HepG2 (cell line): ENCODE results near the gene MACROD2. TPM values are rescaled to one million over a fixed set of nuclear protein-coding genes. Genes with fewer than 3 reads are reported as not detected.

Source experiments
- ATAC-seq: fragments of 200-7000 bp; cut with Tn5 transposase; 3 replicates; pipeline ENCODE4 v1.9.1; 2020; ENCODE audit warnings: mild to moderate bottlenecking, moderate library complexity
- BruUV-seq: library from RNA; stranded (reverse); fragments of 400-500 nt; replicated peaks from 2 replicates; lab custom pipeline; 2021; lab: Mats Ljungman, UMichigan
- CTCF ChIA-PET: fragments of 300-600 bp; formaldehyde crosslinking; extraction: SDS; loops from one replicate; lab custom pipeline; 2021; ENCODE audit warnings: low total read pairs, inconsistent platforms, low intra/inter-chr PET ratio; lab: Yijun Ruan, JAX
- POLR2A ChIA-PET: fragments of 350-600 bp; sonication (Branson Sonifier 250); formaldehyde crosslinking; loops from one replicate; lab custom pipeline; 2020; ENCODE audit warnings: antibody characterized with exemption, inconsistent platforms; lab: Yijun Ruan, JAX
- DNase-seq: peaks from one replicate; pipeline ENCODE4 v3.0.0-alpha.2; 2015; ENCODE audit warnings: low spot score
- FAIRE-seq: peaks from 3 replicates; lab custom pipeline; 2011; peaks lifted over from hg19 to GRCh38; lab: Jason Lieb, UNC
- H2AFZ ChIP-seq: one replicate; pipeline ENCODE4 v1.6.1; 2011; ENCODE audit warnings: low read length, inconsistent platforms
- H3K27ac ChIP-seq: fragments of 300-600 bp; 3 replicates; pipeline ENCODE4 v1.8.0; 2011; ENCODE audit warnings: mixed run types, mild to moderate bottlenecking, mixed read lengths, low read length, inconsistent platforms; ENCODE audit not compliant: insufficient read depth; ENCODE audit errors: extremely low read length
- H3K27me3 ChIP-seq, 2 experiments: fragments of 200-600 bp in 1 of 2; 2 replicates in 1 of 2; 3 replicates in 1 of 2; pipeline versions ENCODE4 v1.6.0 to v1.8.0; 2011; ENCODE audit warnings: low read length in 2 of 2, mild to moderate bottlenecking in 2 of 2, moderate library complexity in 2 of 2, inconsistent platforms in 1 of 2; ENCODE audit not compliant: insufficient read depth in 2 of 2, control insufficient read depth in 1 of 2
- H3K36me3 ChIP-seq, 2 experiments: fragments of 200-600 bp in 1 of 2; replicated peaks in 1 of 2; 2 replicates in 1 of 2; 3 replicates in 1 of 2; pipeline versions ENCODE4 v1.5.1 to v1.8.0; 2011; ENCODE audit warnings: low read length in 2 of 2, inconsistent platforms in 1 of 2; ENCODE audit not compliant: insufficient read depth in 2 of 2, control insufficient read depth in 1 of 2
- H3K4me1 ChIP-seq: 2 replicates; pipeline ENCODE4 v1.5.1; 2012; ENCODE audit warnings: low read length, inconsistent platforms; ENCODE audit not compliant: insufficient read depth
- H3K4me2 ChIP-seq: 2 replicates; pipeline ENCODE4 v1.6.0; 2011; ENCODE audit warnings: low read depth, low read length, inconsistent platforms
- H3K4me3 ChIP-seq, 3 experiments: fragments of 200-600 bp in 1 of 3; sonication (generic), shearing (Covaris generic) in 1 of 3; replicated peaks in 1 of 3; 2 replicates each; pipeline ENCODE4 v1.5.1; 2011 to 2016; ENCODE audit warnings: low read length in 3 of 3, inconsistent platforms in 2 of 3, low read depth in 2 of 3, mild to moderate bottlenecking in 2 of 3, control low read depth in 1 of 3, mixed read lengths in 1 of 3; ENCODE audit not compliant: insufficient read depth in 1 of 3
- H3K79me2 ChIP-seq: one replicate; pipeline ENCODE4 v1.6.1; 2011; ENCODE audit warnings: low read length, inconsistent platforms; ENCODE audit not compliant: insufficient read depth
- H3K9ac ChIP-seq: 2 replicates; pipeline ENCODE4 v1.6.0; 2011; ENCODE audit warnings: mild to moderate bottlenecking, low read depth, low read length, inconsistent platforms; ENCODE audit not compliant: insufficient read depth
- H3K9me3 ChIP-seq: 2 replicates; pipeline ENCODE4 v1.5.1; 2012; ENCODE audit warnings: mild to moderate bottlenecking, low read length
- H4K20me1 ChIP-seq: 2 replicates; pipeline ENCODE4 v1.6.0; 2011; ENCODE audit warnings: inconsistent platforms, mild to moderate bottlenecking, low read length, moderate library complexity; ENCODE audit not compliant: insufficient read depth
- KDM6A ChIP-seq: IDR thresholded peaks from 2 replicates; pipeline ENCODE4 v1.6.1; 2016; ENCODE audit warnings: low read depth
- MIXL1 ChIP-seq: IDR thresholded peaks from 2 replicates; pipeline ENCODE4 v1.6.1; 2016
- RAD21 ChIP-seq: fragments of 450-650 bp; formaldehyde crosslinking; IDR thresholded peaks from 2 replicates; pipeline ENCODE4 v1.5.0; 2020; ENCODE audit warnings: mild to moderate bottlenecking
- SMC3 ChIP-seq: IDR thresholded peaks from 2 replicates; pipeline ENCODE4 v1.6.1; 2011; ENCODE audit warnings: low read length, improper control_type of control experiment
- STAG1 ChIP-seq: sonication (generic); formaldehyde crosslinking; IDR thresholded peaks from 2 replicates; pipeline ENCODE4 v1.4.0; 2020; ENCODE audit warnings: missing genetic modification reagents
- TEAD2 ChIP-seq: sonication (generic); formaldehyde crosslinking; IDR thresholded peaks from 2 replicates; pipeline ENCODE4 v1.9.0; 2021; ENCODE audit warnings: missing genetic modification reagents
- WGBS: methylation state at CpG from one replicate; pipeline ENCODE4 v1.1.6; 2017; ENCODE audit warnings: low lambda C conversion rate; 5-methylcytosine and 5-hydroxymethylcytosine counted together
- in situ Hi-C: cut with HindIII; loops from 2 replicates; pipeline ENCODE4 v1.10.0; 2017; ENCODE audit warnings: low pct_unique_long_range_greater_than_20kb; ENCODE audit not compliant: extremely low pct_ligation_motif_present
- intact Hi-C: fragments of 100-400 bp; cut with micrococcal nuclease; formaldehyde crosslinking; loops from one replicate; pipeline ENCODE4 v1.10.0; 2022; ENCODE audit not compliant: unreplicated experiment
- polyA plus RNA-seq, 8 experiments: library from polyadenylated mRNA; depleted of rRNA in 3 of 8; stranded (reverse) in 7 of 8; unstranded in 1 of 8; fragments of >200 nt; fragmentation: Illumina TruSeq in 4 of 8; extraction: Trizol in 4 of 8; gene quantifications; 2 replicates each; pipeline versions ENCODE4 v1.2.1 to v1.2.3, GENCODE V29; 2011 to 2016; ENCODE audit warnings: low read depth in 4 of 8, missing spikeins in 1 of 8, mixed read lengths in 1 of 8; ENCODE audit not compliant: insufficient read depth in 1 of 8
- total RNA-seq, 5 experiments: library from RNA; depleted of rRNA; stranded (reverse); fragments of >200 nt; fragmentation: Illumina TruSeq; extraction: Trizol; gene quantifications; 2 replicates each; pipeline ENCODE4 v1.2.3, GENCODE V29; 2016; ENCODE audit warnings: low read depth in 1 of 5
- TF ChIP-seq, protein P1 (sequence below): sonication (generic); formaldehyde crosslinking; IDR thresholded peaks from 2 replicates; pipeline ENCODE4 v1.5.0; 2020; ENCODE audit warnings: mild to moderate bottlenecking, missing genetic modification reagents, moderate library complexity
- TF ChIP-seq, protein P2 (sequence below): IDR thresholded peaks from 2 replicates; pipeline ENCODE4 v1.6.1; 2012; ENCODE audit warnings: low read depth, low read length, improper control_type of control experiment
- TF ChIP-seq, protein P3 (sequence below): IDR thresholded peaks from 2 replicates; pipeline ENCODE4 v1.6.1; 2016; ENCODE audit warnings: mild to moderate bottlenecking
- TF ChIP-seq, protein P4 (sequence below): sonication (generic); formaldehyde crosslinking; IDR thresholded peaks from 2 replicates; pipeline ENCODE4 v1.4.0; 2020; ENCODE audit warnings: missing genetic modification reagents, mild to moderate bottlenecking, borderline replicate concordance

Gene MACROD2
- total and polyA plus RNA-seq, 2 of the 13 experiments (the other 11 are each of a cell fraction or from before 2014, with no cell fraction given): 0.13 to 0.51 TPM

DNA sequence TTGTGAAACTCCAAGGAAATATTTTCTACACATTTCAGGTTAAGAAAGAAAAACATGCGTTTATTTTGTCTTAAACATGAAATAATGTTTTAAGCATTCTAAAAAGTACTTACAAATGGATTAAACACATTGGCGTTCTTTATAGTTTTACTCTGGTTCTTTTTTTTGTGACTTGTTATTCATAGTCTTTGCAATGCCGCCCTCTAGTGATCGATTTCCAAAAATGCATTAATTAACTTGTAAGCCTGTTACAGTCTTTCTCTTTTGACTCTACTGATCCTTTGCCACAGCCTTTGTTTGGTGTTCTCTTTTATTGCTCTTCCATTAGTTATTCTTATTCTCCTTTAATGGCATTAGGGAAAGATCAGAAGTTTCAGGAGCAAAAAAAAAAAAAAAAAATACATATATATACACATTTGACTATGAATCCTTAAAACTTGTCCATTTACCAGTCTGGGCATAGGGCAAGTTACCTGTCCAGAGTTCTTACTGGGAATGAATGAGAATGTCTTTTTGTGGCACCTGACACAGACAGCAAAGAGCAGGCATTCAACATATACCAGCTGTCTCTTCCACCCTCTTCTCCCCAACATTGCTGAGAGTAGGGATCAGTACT, 59.9 kb downstream of the MACROD2 start:
- no peak overlapping the region for H3K27ac ChIP-seq
- no peaks in the 10 kb centered on the region for H3K79me2 ChIP-seq
- ChIA-PET CTCF (interaction anchor here (1.9 to 2.2 kb wide), 2 partner anchors 158 to 235 kb away, joined by 10 to 18 read pairs; no protein-coding TSS in a partner anchor), POLR2A (no interaction called here)
- no peak overlapping the region for H3K4me3 ChIP-seq
- no TSS peak for BruUV-seq
- H4K20me1 ChIP-seq: no peaks in the 10 kb centered on the region
- FAIRE-seq: peak; percentile 55
- no peaks in the 10 kb centered on the region for H3K36me3 ChIP-seq
- H3K27me3 ChIP-seq: no peaks in the 10 kb centered on the region
- peak; percentile 70 for ATAC-seq
- in situ Hi-C loops (loop anchor here (5.0 kb wide), 1 partner anchor 233 kb away; no protein-coding TSS in a partner anchor), intact Hi-C loops (loop anchor here (1.0 to 2.0 kb wide), 3 partner anchors 22 to 235 kb away; no protein-coding TSS in a partner anchor)
- TF ChIP-seq KDM6A (CRISPR knock-in tag): no peak
- TF ChIP-seq RAD21: peak; percentile 60
- no peak for TF ChIP-seq TEAD2 (CRISPR knock-in tag)
- peak; percentile 83 for TF ChIP-seq STAG1 (CRISPR knock-in tag)
- TF ChIP-seq, protein P1, sequence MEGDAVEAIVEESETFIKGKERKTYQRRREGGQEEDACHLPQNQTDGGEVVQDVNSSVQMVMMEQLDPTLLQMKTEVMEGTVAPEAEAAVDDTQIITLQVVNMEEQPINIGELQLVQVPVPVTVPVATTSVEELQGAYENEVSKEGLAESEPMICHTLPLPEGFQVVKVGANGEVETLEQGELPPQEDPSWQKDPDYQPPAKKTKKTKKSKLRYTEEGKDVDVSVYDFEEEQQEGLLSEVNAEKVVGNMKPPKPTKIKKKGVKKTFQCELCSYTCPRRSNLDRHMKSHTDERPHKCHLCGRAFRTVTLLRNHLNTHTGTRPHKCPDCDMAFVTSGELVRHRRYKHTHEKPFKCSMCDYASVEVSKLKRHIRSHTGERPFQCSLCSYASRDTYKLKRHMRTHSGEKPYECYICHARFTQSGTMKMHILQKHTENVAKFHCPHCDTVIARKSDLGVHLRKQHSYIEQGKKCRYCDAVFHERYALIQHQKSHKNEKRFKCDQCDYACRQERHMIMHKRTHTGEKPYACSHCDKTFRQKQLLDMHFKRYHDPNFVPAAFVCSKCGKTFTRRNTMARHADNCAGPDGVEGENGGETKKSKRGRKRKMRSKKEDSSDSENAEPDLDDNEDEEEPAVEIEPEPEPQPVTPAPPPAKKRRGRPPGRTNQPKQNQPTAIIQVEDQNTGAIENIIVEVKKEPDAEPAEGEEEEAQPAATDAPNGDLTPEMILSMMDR (CRISPR knock-in tag): peak; percentile 78
- TF ChIP-seq, protein P2, sequence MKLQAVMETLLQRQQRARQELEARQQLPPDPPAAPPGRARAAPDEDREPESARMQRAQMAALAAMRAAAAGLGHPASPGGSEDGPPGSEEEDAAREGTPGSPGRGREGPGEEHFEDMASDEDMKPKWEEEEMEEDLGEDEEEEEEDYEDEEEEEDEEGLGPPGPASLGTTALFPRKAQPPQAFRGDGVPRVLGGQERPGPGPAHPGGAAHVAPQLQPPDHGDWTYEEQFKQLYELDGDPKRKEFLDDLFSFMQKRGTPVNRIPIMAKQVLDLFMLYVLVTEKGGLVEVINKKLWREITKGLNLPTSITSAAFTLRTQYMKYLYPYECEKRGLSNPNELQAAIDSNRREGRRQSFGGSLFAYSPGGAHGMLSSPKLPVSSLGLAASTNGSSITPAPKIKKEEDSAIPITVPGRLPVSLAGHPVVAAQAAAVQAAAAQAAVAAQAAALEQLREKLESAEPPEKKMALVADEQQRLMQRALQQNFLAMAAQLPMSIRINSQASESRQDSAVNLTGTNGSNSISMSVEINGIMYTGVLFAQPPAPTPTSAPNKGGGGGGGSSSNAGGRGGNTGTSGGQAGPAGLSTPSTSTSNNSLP: peak; percentile 70
- TF ChIP-seq MIXL1 (CRISPR knock-in tag): peak; percentile 89
- TF ChIP-seq, protein P3, sequence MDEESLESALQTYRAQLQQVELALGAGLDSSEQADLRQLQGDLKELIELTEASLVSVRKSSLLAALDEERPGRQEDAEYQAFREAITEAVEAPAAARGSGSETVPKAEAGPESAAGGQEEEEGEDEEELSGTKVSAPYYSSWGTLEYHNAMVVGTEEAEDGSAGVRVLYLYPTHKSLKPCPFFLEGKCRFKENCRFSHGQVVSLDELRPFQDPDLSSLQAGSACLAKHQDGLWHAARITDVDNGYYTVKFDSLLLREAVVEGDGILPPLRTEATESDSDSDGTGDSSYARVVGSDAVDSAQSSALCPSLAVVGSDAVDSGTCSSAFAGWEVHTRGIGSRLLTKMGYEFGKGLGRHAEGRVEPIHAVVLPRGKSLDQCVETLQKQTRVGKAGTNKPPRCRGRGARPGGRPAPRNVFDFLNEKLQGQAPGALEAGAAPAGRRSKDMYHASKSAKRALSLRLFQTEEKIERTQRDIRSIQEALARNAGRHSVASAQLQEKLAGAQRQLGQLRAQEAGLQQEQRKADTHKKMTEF (CRISPR knock-in tag): no peak
- peak; percentile 58 for TF ChIP-seq SMC3
- TF ChIP-seq, protein P4, sequence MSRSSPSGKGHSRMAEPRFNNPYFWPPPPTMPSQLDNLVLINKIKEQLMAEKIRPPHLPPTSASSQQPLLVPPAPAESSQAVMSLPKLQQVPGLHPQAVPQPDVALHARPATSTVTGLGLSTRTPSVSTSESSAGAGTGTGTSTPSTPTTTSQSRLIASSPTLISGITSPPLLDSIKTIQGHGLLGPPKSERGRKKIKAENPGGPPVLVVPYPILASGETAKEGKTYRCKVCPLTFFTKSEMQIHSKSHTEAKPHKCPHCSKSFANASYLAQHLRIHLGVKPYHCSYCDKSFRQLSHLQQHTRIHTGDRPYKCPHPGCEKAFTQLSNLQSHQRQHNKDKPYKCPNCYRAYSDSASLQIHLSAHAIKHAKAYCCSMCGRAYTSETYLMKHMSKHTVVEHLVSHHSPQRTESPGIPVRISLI (CRISPR knock-in tag): peak; percentile 76; the same call in 1 of the 2 replicates
- WGBS: 3% methylated on average over 4 of the region's 4 CpGs
- peak; percentile 77 for DNase-seq
- H3K9ac ChIP-seq: no peak overlapping the region
- H2AFZ ChIP-seq: no peak overlapping the region
- H3K4me2 ChIP-seq: no peak overlapping the region
- no peaks in the 10 kb centered on the region for H3K4me1 ChIP-seq
- H3K9me3 ChIP-seq: no peaks in the 10 kb centered on the region
